Stimulated activated naive CD8-positive, alpha-beta T cell treated with anti-CD3 and anti-CD28 coated beads, Interleukin-15, amount 100 ng/mL, for 72 hours (primary cell): ENCODE results near the gene DCDC1.

Source experiments
- ATAC-seq: fragments of 150-1000 bp; cut with Tn5 transposase; 2 replicates; pipeline ENCODE4 v1.10.0; 2021; ENCODE audit warnings: mild to moderate bottlenecking, moderate library complexity
- DNase-seq, 2 donors: peaks; one replicate each; pipeline ENCODE4 v3.0.0; 2021 to 2022
- H3K27ac Mint-ChIP-seq, 2 donors: one replicate each; pipeline ENCODE4 v1.8.0; 2022; ENCODE audit warnings: mild to moderate bottlenecking in 2 of 2, mixed read lengths in 2 of 2, moderate library complexity in 2 of 2
- H3K27me3 Mint-ChIP-seq: one replicate; pipeline ENCODE4 v1.8.0; 2022; ENCODE audit warnings: mixed read lengths
- H3K4me1 Mint-ChIP-seq: one replicate; pipeline ENCODE4 v1.8.0; 2022; ENCODE audit warnings: mild to moderate bottlenecking, mixed read lengths
- H3K4me3 Mint-ChIP-seq, 2 donors: one replicate each; pipeline ENCODE4 v1.8.0; 2022; ENCODE audit warnings: mild to moderate bottlenecking in 2 of 2, mixed read lengths in 2 of 2, moderate library complexity in 1 of 2
- H3K9me3 Mint-ChIP-seq, 2 donors: one replicate each; pipeline ENCODE4 v1.8.0; 2022; ENCODE audit warnings: mixed read lengths in 2 of 2

DCDC1 gene

GRCh38 chr11:30816959-30817880 is 552.3 kb downstream of the DCDC1 start:
- DNase-seq: no peak
- no peak overlapping the region for H3K4me3 Mint-ChIP-seq
- no peaks in the 10 kb centered on the region for H3K4me1 Mint-ChIP-seq
- no peak overlapping the region for H3K27ac Mint-ChIP-seq
- ATAC-seq: no peak
- peaks cover 7% of the 10 kb centered on the region for H3K27me3 Mint-ChIP-seq
- no peaks in the 10 kb centered on the region for H3K9me3 Mint-ChIP-seq

DNA sequence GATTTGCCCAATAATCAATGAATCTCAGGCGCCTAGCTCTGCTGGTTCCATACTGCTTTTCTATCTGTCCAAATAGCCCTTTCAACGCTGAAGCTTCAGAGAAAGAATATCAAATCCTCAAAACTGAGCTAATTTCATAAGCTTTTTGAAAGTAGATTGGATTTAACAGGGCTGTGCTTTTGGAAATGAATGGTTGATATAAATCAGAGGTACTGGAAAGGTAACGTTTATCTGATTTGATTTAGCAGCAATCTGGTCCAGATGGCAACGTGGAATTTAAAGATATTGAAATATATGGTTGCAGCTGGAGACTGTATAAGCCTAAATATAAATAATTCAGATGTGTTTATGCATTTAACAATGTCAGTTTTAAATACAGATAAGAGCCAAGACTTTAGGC is 553.9 kb downstream of the DCDC1 start:
- Mint-ChIP-seq H3K4me1 (no peaks in the 10 kb centered on the region), H3K27me3 (peaks cover 4% of the 10 kb centered on the region), H3K4me3 (no peak overlapping the region), H3K9me3 (no peaks in the 10 kb centered on the region), H3K27ac (no peak overlapping the region)
- DNase-seq: no peak
- ATAC-seq: no peak

GRCh38 chr11:30814737-30815136 is 554.8 kb downstream of the DCDC1 start:
- no peaks in the 10 kb centered on the region for H3K9me3 Mint-ChIP-seq
- H3K4me3 Mint-ChIP-seq: no peak overlapping the region
- no peak overlapping the region for H3K27ac Mint-ChIP-seq
- ATAC-seq: no peak
- no peak for DNase-seq
- no peaks in the 10 kb centered on the region for H3K4me1 Mint-ChIP-seq
- H3K27me3 Mint-ChIP-seq: no peaks in the 10 kb centered on the region
